Measurements from ENCODE around the gene ROPN1B.
"Not testable (repeated sequence)": the region's sequence is repeated elsewhere in the genome, so short reads cannot be mapped to it uniquely, and the experiment has no call there.

The ROPN1B gene

GRCh38 chr3:125936891-125937290 is 32.1 kb upstream of the ROPN1B start (continued):
- TF ChIP-seq ZNF692 (tag by site-specific recombination; IDR thresholded peaks at IDR 0.05) (peak; percentile 59; the same call in 1 of the 2 replicates), YY1 (tag by site-specific recombination; IDR thresholded peaks at IDR 0.05) (0 out of 2 replicates have a peak, but pooled peaks have one; percentile 8), ZEB2 (tag by site-specific recombination; IDR thresholded peaks at IDR 0.05) (peak; percentile 14; the same call in 1 of the 2 replicates), SP7 (tag by site-specific recombination; IDR thresholded peaks at IDR 0.05) (peak; percentile 47; the same call in 1 of the 2 replicates)

DNA sequence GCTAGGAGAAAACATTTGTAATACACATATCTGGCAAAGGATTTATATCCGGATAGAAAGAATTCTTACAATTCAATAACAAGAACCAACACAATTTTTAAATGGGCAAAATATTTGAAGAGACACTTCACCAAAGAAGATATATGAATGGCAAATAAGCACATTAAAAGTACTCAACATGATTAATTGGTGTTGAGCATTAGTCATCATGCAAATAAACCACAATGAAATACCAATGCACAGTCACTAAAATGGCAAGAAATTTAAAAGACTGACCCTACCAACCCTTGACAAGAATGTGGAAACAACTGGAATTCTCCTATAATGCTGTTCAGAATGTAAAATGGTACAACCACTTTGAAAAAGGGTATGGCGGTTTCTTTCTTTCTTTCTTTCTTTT is 21.2 kb upstream of the ROPN1B start:
- POLR2A ChIA-PET; H3K36me3 ChIP-seq (ENCODE audit: control insufficient read depth in 2 of 2, insufficient read depth in 1 of 2, low read length in 2 of 2); H3K27ac ChIP-seq (ENCODE audit: extremely low read depth, low read depth, low read length); CTCF ChIA-PET; H3K4me3 ChIP-seq (ENCODE audit: low read depth, low read length); H3K9me3 ChIP-seq (ENCODE audit: control insufficient read depth, insufficient read depth, low read depth, low read length); H3K4me1 ChIP-seq (ENCODE audit: control insufficient read depth, insufficient read depth, low read length): not testable (repeated sequence)

GRCh38 chr3:125948901-125949300 is 20.1 kb upstream of the ROPN1B start:
- CTCF ChIA-PET; H3K4me1 ChIP-seq (ENCODE audit: control insufficient read depth, insufficient read depth, low read length); H3K9me3 ChIP-seq (ENCODE audit: control insufficient read depth, insufficient read depth, low read depth, low read length); H3K27ac ChIP-seq (ENCODE audit: extremely low read depth, low read depth, low read length); POLR2A ChIA-PET; H3K36me3 ChIP-seq (ENCODE audit: control insufficient read depth in 2 of 2, insufficient read depth in 1 of 2, low read length in 2 of 2); H3K4me3 ChIP-seq (ENCODE audit: low read depth, low read length): not testable (repeated sequence)

DNA sequence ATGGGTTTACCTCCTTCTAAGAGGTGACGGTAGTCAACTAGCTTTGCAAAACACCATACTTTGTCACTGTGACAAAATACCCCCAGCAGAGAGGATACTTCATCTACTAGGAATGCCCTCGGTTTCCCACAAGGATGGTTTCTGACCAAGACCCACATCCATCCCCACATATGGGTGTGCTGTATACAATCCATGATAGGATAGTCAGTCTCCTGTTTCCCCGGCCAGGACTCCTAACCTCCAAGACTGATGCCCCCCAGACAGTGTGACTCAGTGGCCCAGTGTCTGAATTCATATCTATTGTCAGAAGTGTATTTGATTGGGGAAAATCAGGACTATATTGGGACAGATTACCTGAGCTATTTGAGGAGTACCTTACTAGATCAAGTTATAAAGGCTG is 17.8 kb upstream of the ROPN1B start:
- POLR2A ChIA-PET; H3K9me3 ChIP-seq (ENCODE audit: control insufficient read depth, insufficient read depth, low read depth, low read length); H3K27ac ChIP-seq (ENCODE audit: extremely low read depth, low read depth, low read length); H3K4me1 ChIP-seq (ENCODE audit: control insufficient read depth, insufficient read depth, low read length); H3K4me3 ChIP-seq (ENCODE audit: low read depth, low read length); H3K36me3 ChIP-seq (ENCODE audit: control insufficient read depth in 2 of 2, insufficient read depth in 1 of 2, low read length in 2 of 2): not testable (repeated sequence)
- CTCF ChIA-PET: interaction anchor here (0.6 kb wide), 2 partner anchors 21 to 185 kb away, joined by 3 read pairs; no protein-coding TSS in a partner anchor

- H3K4me3 ChIP-seq (ENCODE audit: low read depth, low read length); H3K9me3 ChIP-seq (ENCODE audit: control insufficient read depth, insufficient read depth, low read depth, low read length); H3K36me3 ChIP-seq (ENCODE audit: control insufficient read depth in 2 of 2, insufficient read depth in 1 of 2, low read length in 2 of 2); H3K27ac ChIP-seq (ENCODE audit: extremely low read depth, low read depth, low read length); CTCF ChIA-PET; POLR2A ChIA-PET; H3K4me1 ChIP-seq (ENCODE audit: control insufficient read depth, insufficient read depth, low read length): not testable (repeated sequence)
- peak; percentile 75; the same call in 1 of the 2 replicates for TF ChIP-seq ZNF146 (tag by site-specific recombination; IDR thresholded peaks at IDR 0.05)
Observed at GRCh38 chr3:125957020-125957419, 12.0 kb upstream of the ROPN1B start.

DNA sequence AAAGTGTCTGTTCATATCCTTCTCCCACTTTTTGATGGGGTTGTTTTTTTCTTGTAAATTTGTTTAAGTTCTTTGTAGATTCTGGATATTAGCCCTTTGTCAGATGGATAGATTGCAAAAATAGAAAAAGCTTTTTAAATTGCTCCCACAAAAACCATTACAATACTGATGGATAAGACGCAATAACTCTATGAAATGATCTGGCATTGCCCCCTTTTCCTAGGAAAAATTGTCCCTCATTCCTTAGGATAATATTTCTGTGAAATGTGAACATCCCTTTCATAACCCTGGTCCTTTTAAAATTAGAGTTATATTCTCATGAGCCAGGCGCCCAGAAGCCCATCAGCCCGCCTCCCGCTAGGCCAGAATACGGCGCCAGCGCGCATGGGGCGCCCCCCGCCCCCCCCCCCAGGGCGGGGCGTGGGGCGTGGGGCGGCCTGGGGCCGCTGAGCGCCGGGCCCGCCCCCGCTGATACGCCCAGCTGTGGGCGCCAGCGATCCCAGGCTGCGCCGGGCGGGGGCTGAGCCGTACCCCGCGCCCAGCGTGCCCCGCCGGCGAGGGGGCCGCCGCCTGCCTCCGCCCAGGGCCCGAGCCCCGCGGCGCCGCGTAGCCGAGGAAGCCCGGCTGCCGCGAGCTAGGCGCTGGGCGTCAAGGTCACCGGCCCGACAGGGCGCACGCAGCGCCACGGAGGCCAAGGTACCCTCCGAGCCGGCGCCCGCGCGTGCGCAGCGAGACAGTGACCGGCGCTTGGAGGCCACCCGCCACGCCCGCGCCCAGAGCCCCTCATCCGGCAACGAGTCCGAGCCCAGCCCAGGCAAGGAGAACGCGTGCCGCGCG is 11.1 kb upstream of the ROPN1B start:
- Histone ChIP-seq H3K36me3 (ENCODE audit: control insufficient read depth in 2 of 2, insufficient read depth in 1 of 2, low read length in 2 of 2) (no peaks in the 10 kb centered on the region), H3K4me1 (ENCODE audit: control insufficient read depth, insufficient read depth, low read length) (no peaks in the 10 kb centered on the region), H3K27ac (ENCODE audit: extremely low read depth, low read depth, low read length) (no peak overlapping the region), H3K4me3 (ENCODE audit: low read depth, low read length) (no peak overlapping the region), H3K9me3 (ENCODE audit: control insufficient read depth, insufficient read depth, low read depth, low read length) (no peaks in the 10 kb centered on the region)
- TF ChIP-seq ZNF580 (tag by site-specific recombination; IDR thresholded peaks at IDR 0.05) (no peak), ZNF423 (tag by site-specific recombination; IDR thresholded peaks at IDR 0.05) (no peak), ZNF544 (tag by site-specific recombination; IDR thresholded peaks at IDR 0.05) (no peak)
- ChIA-PET POLR2A (no interaction called here), CTCF (no interaction called here)

All from HEK293 (cell line).